ENCODE data around the gene AJAP1. TPM values are rescaled to one million over a fixed set of nuclear protein-coding genes. Genes with fewer than 3 reads are reported as not detected.

AJAP1 gene
- total and polyA plus RNA-seq, 7 donors = 0.04 to 0.95 (median 0.55) TPM; not detected in 1

GRCh38 chr1:4613606-4614370, 40.6 kb upstream of the AJAP1 start:
- Histone ChIP-seq H3K36me3 (no peaks in the 10 kb centered on the region), H3K9me3 (peaks cover 0 to 10% (median 6%) of the 10 kb centered on the region in 4 donors), H3K27ac (no peak overlapping the region), H3K27me3 (no peaks in the 10 kb centered on the region), H3K4me1 (no peaks in the 10 kb centered on the region), H3K4me3 (no peak overlapping the region)
- TF ChIP-seq POLR2AphosphoS5 (IDR thresholded peaks at IDR 0.05) (no peak), EP300 (IDR thresholded peaks at IDR 0.05) (no peak), POLR2A (IDR thresholded peaks at IDR 0.05) (no peak), CTCF (IDR thresholded peaks at IDR 0.05) (no peak)
- WGBS, 2 donors = 81 to 83% methylated on average over 26 of the region's 26 CpGs
- intact Hi-C loops (cut with DNase I) = no loop called here
- DNase-seq = no peak

- Histone ChIP-seq H3K9me3 (peaks cover 0 to 8% (median 4%) of the 10 kb centered on the region in 4 donors), H3K27me3 (no peaks in the 10 kb centered on the region), H3K27ac (no peak overlapping the region), H3K4me1 (no peaks in the 10 kb centered on the region), H3K4me3 (no peak overlapping the region), H3K36me3 (no peaks in the 10 kb centered on the region)
- no peak for DNase-seq
- no peak for TF ChIP-seq CTCF (IDR thresholded peaks at IDR 0.05)
- TF ChIP-seq EP300 (IDR thresholded peaks at IDR 0.05) = no peak
- TF ChIP-seq POLR2A (IDR thresholded peaks at IDR 0.05) = no peak
- TF ChIP-seq POLR2AphosphoS5 (IDR thresholded peaks at IDR 0.05) = no peak
- 54 to 65% methylated on average over 15 of the region's 15 CpGs for WGBS, 2 donors
- intact Hi-C loops (cut with DNase I) = no loop called here
Measured at GRCh38 chr1:4614371-4615137, 39.9 kb upstream of the AJAP1 start.

GRCh38 chr1:4615138-4615470, 39.3 kb upstream of the AJAP1 start:
- TF ChIP-seq POLR2A (IDR thresholded peaks at IDR 0.05) = no peak
- TF ChIP-seq CTCF (IDR thresholded peaks at IDR 0.05) = no peak
- TF ChIP-seq POLR2AphosphoS5 (IDR thresholded peaks at IDR 0.05) = no peak
- Histone ChIP-seq H3K4me3 (no peak overlapping the region), H3K27me3 (no peaks in the 10 kb centered on the region), H3K27ac (no peak overlapping the region), H3K9me3 (peaks cover 0 to 8% (median 2%) of the 10 kb centered on the region in 4 donors), H3K4me1 (no peaks in the 10 kb centered on the region), H3K36me3 (no peaks in the 10 kb centered on the region)
- DNase-seq = no peak
- intact Hi-C loops (cut with DNase I) = no loop called here
- WGBS, 2 donors = 75 to 86% methylated on average over 15 of the region's 15 CpGs

- H3K36me3 ChIP-seq = no peaks in the 10 kb centered on the region
- TF ChIP-seq POLR2AphosphoS5 (IDR thresholded peaks at IDR 0.05) (no peak), POLR2A (IDR thresholded peaks at IDR 0.05) (no peak), CTCF (IDR thresholded peaks at IDR 0.05) (no peak), EP300 (IDR thresholded peaks at IDR 0.05) (no peak)
- H3K27me3 ChIP-seq = no peaks in the 10 kb centered on the region
- 66 to 82% methylated on average over 9 of the region's 9 CpGs for WGBS, 2 donors
- no peak for DNase-seq
- H3K27ac ChIP-seq = no peak overlapping the region
- H3K4me3 ChIP-seq = no peak overlapping the region
- H3K9me3 ChIP-seq = peaks cover 0 to 4% (median 0%) of the 10 kb centered on the region in 4 donors
- intact Hi-C loops (cut with DNase I) = no loop called here
- H3K4me1 ChIP-seq = no peaks in the 10 kb centered on the region
Measured at GRCh38 chr1:4615501-4615900, 38.9 kb upstream of the AJAP1 start.

All from sigmoid colon (tissue), 7 donors.